ENCODE results near the gene NCMAP.

NCMAP gene

DNA sequence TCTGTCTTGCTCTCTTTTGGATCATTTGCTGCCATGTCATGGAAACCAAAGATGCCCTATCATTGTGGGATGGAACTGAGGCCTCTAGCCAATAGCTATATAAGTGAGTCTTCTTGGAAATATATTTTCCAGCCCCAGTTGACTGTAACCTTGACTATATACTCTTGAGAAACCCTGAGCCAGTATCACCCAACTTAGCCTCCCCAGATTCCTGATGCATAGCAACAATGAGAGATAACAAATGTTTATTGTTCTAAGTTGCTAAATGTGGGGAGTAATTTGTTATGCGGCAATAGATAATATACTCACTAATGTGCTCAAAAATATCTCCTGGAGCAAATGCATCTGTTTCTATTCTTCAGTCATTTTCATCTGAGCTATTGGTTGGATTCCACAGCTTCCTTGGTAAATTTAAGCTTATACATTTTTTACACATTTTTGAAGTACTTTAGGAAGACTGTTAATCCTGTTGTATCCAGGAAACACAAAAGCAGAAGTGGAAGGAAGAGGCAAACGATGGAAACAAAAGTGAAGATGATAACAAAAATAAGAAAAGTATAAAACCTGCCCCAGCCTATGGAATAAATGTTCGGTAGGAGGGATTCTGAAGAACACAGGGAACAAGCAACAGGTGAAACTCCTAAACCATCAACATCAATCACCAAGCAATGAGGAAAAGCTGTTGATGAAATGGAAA, 80.9 kb downstream of the NCMAP start:
- no peak for DNase-seq

DNA sequence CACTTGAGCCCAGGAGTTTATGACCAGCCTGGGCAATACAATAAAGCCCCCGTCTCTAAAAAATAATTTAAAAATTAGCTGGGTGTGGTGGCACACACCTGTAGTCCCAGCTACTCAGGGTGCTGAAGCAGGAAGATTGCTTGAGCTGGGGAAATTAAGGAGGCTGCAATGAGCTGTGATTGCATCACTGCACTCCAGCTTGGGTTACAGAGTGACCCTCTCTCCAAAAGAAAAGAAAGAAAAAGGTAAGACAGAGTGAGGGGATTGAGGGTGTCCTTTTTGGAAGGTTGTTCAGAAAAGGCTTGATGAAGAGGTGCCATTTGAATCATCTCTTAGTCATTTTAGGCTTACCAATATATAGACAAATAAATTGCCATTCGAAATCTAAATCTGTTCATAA, 83.2 kb downstream of the NCMAP start:
- no peak for DNase-seq

DNA sequence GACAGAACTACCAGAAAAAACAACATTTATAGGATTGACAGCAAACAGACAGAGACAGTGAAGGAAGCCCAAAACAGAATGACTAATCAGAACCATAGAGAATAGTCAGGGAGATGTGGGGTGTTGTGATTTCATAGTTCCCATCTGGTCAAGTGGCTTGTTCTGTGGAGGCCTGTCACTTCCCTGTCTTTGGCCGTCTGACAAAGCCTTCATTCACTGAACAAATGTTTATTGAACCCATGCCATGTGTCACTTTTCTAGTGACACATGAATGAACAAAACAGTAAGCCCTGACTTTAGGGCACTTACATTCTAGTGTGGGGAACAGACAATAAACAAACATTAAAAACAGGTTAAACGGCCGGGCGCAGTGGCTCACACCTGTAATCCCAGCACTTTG, 84.0 kb downstream of the NCMAP start:
- DNase-seq, result no peak

DNA sequence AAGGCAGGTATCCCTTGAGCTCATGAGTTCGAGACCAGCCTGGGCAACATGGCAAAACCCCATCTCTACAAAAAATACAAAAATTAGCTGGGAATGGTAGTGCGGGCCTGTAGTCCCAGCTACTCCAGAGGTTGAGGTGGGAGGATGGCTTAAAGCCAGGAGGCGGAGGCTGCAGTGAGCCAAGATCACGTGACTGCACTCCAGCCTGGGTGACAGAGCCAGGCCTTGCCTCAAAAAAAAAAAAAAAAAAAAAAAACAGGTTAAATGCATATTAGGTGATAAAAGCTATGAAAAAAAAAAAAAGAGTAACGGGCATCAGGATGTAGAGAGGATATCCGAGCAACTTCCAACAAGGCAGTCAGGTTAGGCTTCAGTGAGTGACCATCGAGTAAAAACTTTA, 84.4 kb downstream of the NCMAP start:
- no peak for DNase-seq

DNA sequence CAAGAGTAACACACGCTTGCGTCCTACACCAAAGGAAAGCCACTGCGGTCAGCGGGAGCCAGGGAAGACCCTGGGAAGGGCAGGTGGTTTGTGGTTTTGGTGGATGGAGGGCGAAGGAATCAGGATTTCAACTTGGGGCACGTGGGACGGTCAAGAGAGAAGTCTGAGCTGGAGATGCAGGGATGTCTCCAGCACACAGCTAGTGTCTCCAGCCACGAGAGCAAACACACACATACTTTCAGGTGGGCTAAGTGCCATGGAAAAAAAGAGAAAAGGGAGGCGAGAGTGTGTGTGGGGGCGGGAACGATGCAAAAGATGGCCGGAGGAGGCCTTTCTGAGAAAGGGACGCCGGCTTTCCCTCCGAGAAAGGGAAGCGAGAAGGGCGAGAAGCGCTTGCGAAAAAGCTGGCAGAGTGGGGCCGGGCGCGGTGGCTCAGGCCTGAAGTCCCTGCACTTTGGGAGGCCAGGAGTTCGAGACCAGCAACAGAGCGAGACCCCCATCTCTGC, 85.8 kb downstream of the NCMAP start:
- DNase-seq, result no peak

DNA sequence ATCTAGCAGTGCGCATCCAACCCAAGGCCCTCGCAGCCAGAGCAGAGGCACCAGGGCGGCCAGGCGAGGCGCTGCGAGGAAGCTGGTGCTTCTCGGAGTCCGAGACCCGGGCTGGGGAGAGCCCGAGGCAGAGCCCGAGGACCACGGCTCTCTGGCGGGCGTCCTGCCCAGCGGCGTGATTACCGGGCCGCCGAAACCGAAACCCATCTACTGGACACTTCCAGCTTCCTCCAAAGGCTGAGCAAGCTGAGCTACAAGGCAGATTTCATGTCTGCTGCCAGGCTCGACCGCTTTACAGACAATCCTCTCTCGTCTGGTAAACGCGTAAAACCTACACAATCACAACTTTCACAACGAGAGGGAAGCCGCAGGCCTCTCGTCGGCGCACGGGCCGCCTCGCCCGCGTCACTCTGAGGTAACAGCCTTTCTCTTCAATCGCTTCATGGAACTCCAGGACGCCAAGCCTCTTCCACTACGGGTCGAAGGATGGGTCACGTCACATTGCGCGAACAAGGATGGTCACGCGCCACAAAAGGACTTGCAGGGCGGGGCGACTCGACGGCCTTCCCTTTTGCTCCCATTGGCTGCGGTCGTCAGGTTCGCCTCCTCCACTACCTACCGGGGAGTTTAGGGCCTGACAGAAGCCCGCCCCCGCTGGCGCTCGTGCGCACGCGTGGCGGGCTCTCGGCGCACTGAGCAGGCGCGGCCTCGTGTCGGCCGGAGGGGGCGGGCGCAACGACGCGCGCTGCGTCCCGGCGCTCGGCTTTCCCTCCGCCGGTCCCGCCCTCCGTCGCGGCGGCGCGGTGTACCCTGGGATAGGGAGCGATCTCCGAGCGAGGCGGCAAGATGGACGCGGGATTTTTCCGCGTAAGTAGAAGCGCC, 86.8 kb downstream of the NCMAP start, which contains the start of gene SRRM1:
Gene SRRM1 (plus strand): TSS at position 822 of the 882 bp plus-strand sequence. CDS start 25 bp downstream, at position 847.
- peak; percentile 99 for DNase-seq

DNA sequence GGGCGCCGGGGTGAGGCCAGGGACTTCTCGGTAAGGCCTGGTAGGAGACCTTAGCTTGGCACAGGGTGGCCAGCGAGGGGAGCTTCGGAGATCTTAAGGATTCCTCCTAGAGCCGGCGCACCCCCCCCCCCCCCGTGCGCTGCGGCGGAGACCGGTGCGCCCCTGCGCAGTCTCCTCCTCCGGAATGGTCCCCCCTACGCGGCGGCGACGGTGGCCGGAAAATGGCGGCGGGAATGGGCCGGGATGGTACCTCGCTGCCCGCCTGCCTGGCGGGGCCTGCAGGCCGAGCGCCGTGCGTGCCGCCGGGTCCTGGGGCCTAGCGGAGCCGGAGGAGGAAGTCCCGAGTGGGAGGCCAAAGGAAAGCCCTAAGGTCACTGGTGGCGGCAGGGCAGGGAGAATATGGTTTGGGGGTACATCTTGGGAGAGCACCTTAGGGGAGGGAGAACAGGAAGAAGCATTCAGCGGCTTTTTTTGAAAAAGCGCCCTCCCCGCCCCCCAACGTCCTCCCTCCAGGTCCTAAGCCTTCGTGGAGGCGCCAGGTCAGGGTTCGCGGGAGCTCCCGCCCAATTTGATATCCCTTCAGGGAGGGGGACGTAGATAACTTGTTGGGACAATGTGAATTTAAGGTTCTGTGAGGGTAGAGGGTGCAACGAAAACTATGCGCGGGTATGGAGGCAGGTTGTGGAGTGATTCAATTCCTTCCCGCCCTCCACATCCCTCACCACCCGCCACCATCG, 87.6 kb downstream of the NCMAP start:
- DNase-seq, result no peak

DNA sequence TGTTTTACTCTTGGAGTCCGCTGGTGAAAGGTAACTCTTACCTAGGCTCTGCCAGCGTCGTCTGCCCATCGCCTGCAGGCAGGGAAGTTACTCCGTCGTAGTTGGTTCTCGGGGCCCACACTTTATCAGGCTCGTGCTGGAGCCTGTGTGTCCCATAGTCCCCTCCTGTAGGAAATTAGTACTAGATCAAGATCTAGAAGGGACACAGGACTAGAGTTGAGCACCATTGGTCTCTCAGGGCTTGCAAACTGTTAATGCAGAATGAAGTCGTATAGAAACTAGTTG, 88.2 kb downstream of the NCMAP start:
- no peak for DNase-seq

DNA sequence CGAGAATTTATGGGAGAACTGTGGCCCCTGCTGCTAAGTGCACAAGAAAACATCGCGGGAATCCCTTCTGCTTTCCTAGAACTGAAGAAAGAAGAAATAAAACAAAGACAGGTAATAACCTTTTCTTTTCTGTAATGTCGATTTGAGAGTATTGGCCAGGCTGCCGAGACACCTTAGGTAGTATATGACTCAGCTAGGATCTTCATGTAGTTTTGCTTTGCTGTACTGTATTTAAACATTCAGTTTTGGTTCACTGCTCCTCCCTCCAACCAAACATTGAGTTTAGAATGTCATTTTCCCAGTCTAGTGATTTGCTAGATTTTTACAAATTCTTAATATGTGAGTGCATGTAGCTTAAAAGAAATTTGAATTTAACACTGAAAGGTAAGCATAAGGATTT, 93.0 kb downstream of the NCMAP start:
- DNase-seq, result no peak

DNA sequence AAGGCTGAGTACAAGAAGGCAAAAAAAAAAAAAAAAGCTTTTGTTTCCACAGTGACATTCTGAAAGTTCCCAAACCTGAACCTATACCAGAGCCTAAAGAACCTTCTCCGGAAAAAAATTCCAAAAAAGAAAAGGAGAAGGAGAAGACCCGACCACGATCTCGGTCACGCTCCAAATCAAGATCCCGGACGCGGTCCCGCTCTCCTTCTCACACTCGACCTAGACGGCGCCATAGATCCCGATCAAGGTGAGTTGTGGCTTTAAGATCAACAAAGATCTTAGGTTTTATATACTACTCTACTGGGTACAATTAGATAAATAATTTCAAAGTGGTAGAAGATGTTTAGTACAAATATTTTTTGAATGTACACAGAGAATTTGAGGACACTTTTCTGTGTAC, 96.5 kb downstream of the NCMAP start:
- no peak for DNase-seq

DNA sequence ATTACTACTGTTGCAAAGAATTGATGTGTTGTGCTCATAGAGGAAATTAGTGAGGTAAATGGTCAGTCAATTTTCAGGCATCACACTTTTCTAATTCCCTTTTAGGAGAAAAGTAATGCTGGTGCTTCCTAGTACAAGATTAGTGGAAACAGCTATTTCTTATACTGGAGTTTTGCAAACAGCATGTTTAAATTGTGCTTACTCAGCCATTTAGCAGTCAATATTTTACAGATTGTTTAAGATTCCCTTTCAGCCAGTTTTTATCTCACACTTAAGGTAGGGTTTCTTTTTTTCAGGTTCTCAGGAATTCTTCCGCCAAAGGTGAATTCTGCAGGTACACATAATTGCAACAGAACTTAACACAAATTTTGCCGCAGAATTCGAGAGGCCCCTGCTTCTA, 98.1 kb downstream of the NCMAP start:
- DNase-seq, result no peak

DNA sequence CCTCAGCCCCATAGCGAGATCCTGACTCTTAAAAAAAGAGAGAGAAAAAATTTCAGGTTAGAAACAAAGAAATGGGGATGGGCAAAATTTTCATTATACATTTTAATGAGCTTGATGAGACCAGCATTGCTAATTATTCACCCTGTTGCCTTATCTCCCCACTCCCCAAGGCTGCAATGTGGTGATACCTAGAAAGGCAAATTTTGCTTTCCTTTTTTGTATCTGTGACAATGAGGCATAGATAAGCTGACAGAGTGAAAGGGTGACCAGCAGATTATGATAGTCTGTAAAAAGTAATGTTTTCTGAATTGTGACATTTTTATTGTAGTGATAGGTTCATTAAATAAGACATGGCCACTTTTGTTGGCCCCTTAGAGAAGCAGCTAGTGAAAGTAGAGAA, 100.2 kb downstream of the NCMAP start:
- no peak for DNase-seq

DNA sequence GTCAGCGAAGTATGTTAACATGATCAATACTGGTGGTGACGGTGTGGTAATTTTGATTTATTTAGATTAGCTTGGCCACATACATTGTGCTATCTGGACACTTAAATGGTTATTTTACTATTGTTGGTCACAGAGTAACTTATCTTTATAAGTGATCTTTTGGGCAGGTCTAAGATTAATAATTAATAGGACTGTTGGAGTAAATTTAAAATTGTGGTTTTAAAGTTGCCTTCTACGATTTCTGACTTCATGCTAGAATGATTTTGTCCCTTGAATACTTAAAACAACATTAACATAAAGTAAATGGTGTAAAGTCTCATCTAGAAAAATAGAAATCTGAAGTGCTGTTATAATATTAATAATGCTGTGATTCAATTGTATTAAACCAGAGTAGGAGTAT, 101.9 kb downstream of the NCMAP start:
- peak; percentile 18 for DNase-seq
